NT2/D1 (cell line): ENCODE data around the gene PDE7B.

Experiments
- YY1 ChIP-seq: IDR thresholded peaks from 2 replicates; pipeline ENCODE4 v1.6.1; 2011; ENCODE audit not compliant: insufficient read length, insufficient read depth
- ZNF274 ChIP-seq: IDR thresholded peaks from 2 replicates; pipeline ENCODE4 v1.6.1; 2011; ENCODE audit warnings: mild to moderate bottlenecking, low read depth, low read length

- TF ChIP-seq ZNF274, result no peak
- TF ChIP-seq YY1, result no peak
These were observed 253.1 kb downstream of the PDE7B start for GRCh38 chr6:136104556-136104955.
